Left renal pelvis (tissue), 4 donors: ENCODE results near the gene TOMM40L. TPM values are rescaled to one million over a fixed set of nuclear protein-coding genes. Genes with fewer than 3 reads are reported as not detected.
"Not testable (repeated sequence)": the region's sequence is repeated elsewhere in the genome, so short reads cannot be mapped to it uniquely, and the experiment has no call there.

Source experiments
- DNase-seq, 4 donors: peaks; one replicate each; pipeline ENCODE4 v3.0.0-alpha.2; 2013; ENCODE audit warnings: low read depth in 4 of 4, low spot score in 3 of 4
- polyA plus RNA-seq, 4 donors: library from polyadenylated mRNA; unstranded; fragments of 120-200 nt; gene quantifications; one replicate each; pipeline ENCODE4 v1.2.1, GENCODE V29; 2013; ENCODE audit not compliant: insufficient read length in 4 of 4

The TOMM40L gene
- polyA plus RNA-seq, 4 donors, result 9.9 to 15.4 (median 14.2) TPM

DNA sequence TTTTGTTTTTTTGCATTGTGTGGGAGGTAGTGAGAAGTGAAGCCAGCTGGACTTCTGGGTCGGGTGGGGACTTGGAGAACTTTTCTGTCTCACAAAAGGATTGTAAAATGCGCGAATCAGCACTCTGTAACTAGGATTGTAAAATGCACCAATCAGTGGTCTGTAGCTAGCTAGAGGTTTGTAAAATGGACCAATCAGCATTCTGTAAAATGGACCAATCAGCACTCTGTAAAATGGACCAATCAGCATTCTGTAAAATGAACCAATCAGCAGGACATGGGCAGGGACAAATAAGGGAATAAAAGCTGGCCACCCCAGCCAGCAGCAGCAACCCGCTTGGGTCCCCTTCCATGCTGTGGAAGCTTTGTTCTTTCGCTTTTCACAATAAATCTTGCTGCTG, 24.2 kb downstream of the TOMM40L start:
- not testable (repeated sequence) for DNase-seq

DNA sequence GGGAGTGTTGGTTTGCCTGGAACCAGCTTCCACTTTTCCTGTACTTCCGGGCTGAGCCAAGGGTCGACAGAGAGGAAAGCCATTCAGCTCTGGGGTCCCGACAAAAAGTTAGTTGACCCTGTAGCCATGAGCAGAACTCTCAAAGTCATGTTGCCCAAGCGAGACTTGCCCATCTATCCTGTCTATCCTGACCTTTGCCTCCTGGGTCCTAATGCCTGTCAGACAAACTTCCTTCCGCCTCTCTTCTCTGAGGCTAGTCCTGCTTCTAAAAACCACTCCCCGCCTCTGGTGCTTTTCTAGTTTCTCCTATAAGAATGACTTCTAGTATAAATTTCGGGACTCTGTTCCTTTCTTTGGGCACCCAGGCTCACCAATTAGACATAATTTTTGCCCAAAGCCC, 25.0 kb downstream of the TOMM40L start:
- no peak for DNase-seq

DNA sequence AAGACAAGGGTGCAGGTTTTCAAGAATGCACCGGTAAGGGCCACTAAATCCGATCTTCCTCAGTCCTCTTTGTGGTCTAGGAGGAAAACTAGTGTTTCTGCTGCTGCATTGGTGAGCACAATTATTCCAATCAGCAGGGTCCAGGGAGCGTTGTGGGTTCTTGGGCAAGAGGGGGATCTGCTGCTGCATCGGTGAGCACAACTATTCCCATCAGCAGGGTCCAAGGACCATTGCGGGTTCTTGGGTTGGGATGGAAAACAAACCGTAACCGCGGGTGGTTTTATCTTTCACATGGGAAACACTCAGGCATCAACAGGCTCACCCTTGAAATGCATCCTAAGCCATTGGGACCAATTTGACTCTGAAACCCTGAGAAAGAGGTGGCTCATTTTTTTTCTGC, 25.7 kb downstream of the TOMM40L start:
- no peak for DNase-seq

DNA sequence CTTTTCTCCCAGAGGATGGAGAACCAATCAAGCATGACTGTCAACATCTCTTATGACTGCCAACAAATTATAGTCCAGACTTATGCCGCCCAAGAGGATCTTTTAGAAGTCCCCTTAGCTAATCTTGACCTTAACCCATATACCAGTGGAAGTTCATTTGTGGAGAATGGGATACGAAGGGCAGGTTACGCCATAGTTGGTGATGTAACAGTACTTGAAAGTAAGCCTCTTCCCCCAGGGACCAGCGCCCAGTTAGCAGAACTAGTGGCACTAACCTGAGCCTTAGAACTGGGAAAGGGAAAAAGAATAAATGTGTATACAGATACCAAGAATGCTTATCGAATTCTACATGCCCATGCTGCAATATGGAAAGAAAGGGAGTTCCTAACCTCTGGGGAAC, 29.4 kb downstream of the TOMM40L start:
- DNase-seq, result not testable (repeated sequence)

DNA sequence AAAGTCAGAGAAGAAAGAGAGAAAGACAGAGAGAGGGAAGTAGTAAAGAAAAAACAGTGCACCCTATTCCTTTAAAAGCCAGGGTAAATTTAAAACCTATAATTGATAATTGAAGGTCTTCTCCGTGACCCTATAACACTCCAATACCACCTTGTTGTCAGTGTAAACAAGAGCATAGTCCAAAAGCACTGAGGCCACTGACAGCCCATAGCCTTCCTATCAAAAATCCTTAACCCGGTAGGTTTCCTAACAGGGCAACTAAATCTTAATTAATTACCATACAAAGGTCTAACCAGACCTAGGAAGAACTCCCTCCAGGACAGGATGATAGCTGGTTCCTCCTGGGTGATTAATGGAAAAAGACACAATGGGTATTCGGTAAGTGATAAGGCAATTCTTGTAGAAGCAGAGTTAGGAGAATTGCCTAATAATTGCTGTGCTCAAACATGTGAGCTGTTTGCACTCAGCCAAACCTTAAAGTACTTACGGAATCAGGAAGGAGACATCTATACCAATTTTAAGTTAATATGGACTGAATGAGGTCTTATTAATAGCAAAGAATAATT, 30.2 kb downstream of the TOMM40L start:
- DNase-seq, result not testable (repeated sequence)

DNA sequence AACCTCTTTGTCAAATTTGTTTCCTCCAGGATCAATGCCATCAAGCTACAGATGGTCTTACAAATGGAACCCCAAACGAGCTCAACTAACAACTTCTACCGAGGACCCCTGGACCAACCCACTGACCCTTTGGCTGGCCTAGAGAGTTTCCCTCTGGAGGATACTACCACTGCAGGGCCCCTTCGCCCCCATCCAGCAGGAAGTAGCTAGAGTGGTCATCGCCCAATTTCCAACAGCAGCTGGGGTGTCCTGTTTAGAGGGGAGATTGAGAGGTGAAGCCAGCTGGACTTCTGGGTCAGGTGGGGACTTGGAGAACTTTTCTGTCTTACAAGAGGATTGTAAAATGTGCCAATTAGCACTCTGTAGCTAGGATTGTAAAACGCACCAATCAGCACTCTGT, 31.2 kb downstream of the TOMM40L start:
- DNase-seq, result not testable (repeated sequence)

DNA sequence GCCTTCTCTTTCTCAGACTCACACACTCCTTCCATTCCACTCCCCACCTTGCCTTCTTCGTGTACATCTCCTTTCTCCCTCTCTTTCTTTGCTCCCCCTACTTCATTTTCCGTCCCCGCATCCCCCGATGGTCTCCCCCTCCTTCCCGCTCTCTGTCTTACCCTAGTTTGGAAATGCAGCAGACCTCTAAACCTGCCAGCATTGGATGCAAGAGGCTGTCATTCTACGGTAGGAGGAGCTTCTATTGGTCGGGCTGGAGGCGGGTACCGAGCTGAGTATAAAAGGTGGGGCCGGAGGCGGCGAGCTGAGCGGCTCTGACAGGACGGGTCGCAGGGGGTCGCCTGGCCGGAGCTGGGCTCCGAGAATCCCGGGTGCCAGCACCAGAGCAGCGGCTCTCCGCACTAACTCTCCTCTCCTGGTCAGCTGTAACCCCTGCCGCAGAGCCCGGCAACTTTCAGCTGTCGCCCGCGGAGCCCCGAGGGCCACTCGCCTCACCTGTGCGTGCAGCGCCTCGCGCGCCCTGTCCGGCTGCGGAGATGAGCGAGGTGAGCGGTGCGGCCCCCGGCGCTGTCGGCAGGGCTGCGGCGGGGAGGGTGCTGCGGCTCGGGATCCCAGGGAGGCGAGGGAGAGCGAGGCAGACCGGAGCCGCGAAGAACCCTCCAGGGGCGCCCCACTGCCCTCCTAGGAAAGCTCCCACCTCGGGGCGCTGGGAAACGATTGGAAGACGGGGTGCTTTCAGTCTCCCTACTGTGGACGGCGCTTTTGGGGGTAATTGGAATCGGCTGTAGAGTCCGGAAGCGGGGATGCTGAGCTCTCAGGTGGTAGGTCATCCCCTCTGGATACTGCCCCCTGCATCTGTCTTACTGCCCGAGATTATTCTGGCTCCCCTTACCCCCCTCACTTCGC, 32.8 kb downstream of the TOMM40L start, which contains the start of gene PCP4L1:
Gene PCP4L1 (plus strand): TSS at position 307 of the 906 bp plus-strand sequence. CDS start 230 bp downstream, at position 537.
- DNase-seq, result peak in 3 of 4 donors; percentile 38 to 52 (median 48)

DNA sequence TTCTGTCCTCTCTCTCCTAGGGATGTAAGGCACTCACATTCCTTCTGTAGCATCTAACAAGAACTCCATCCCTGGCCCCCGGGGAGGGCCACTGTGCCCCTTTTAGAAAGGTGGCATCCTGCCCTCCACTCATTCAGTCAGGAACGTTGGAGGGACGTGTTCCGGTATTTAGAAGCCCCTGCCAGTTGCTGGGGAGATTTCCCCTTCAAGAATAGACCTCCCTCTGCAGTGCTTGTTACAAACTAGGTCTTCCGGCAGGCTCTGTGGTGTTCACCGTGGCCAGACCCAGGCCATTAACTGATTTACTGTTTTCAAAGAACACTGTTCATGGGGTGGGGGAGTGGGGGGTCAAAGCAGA, 33.5 kb downstream of the TOMM40L start:
- no peak for DNase-seq

DNA sequence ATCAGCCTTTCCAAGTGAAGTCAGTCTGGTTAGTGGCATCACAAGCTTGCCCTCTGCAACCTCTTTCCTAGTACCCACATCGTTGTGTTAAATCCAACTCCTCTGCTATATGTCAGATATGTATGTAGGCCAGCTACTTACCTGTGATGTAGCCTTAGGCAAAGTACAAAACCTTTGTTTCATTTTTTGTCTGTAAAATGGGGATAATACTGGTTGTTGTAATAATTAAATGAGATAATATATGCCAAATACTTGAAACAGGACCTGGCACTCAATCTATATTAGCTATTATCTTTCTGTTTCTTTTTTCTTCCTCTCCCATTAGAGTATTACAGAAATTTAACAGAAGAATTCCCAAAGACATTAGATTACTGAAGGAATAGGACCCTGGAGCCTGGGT, 33.9 kb downstream of the TOMM40L start:
- DNase-seq, result no peak

DNA sequence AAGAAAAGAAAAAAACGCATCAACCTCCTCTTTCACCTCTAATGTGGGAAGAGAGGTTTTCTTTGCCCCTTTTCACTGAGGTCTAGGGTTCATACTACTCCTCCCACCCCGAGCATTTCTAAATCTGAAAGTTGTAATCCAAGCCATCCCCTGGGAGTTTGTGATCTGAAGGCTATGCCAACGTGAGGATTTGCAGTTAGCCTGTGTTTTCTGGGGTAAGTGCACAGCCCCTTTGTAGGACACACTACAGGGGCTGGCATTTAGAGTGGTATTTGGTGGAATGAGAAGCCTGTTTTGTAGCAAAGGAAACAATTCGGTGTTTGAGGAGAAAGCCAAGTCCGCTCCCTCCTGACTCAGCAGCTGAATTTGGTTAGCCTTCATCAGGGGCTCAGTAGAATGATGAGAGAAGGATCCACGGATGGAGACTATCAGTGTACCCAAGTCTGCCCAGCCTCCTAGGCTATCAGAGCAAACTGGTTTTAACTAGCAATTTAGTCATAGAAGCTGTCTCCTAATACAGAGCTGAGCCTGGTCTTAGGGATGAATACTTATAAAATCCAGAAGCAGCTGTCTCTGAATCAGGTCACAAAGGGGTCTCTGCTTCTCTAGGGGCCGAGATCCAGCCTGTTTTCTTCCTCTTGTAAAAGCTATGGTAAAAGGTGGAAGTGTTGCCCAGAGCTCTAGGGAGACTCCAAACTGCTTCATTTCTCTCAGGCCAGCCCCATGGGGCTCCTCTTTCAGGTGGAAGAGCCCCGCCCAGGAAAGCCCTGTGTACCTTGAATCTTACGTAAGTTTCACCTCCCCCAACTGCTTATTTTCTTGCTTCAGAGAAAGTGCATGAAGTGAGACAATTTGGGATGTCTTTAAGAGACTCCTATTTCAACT, 34.8 kb downstream of the TOMM40L start:
- DNase-seq, result no peak

DNA sequence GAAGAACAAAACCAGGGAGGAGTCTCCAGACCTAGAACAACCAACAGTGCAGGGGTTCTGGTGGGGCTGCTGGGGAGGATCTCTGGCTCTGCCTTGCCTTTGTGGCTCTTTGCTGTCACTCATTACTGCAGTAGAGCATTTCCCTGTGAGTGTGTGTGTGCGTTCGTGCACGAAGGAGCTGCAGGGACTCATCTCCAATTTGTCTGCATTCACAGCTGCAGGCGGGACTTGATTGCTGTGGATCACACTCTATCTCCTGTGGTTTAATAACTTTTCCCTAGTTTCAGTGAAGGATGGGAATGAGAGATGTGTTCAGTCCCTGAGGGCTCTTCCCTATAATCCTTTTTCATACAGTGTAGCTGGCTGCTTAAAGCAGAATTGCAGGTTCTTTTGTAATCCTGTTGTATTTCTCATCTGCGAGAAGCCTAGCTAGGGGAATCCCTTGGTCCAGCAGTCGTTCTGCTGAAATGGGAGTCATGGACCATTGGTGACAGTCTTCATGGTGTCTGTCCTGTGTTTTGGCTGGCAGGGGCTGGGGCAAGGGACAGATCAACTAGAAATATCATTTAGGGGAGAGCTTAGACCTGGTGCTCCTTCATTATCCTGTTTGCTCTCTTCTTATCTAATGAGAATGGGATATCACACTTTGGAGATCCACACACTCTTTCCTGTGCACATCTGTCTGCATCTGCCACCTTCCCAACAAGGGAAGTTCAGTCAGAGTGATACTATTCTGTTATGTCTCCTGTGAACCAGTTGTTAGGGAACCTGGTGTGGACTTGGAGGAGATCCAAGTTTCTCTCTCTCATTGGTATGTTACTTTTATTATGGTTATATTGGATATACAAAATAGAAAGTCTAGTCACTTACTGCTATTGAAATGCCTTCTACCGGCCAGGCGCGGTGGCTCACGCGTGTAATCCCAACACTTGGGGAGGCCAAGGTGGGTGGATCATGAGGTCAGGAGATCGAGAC, 35.7 kb downstream of the TOMM40L start:
- DNase-seq, result no peak

DNA sequence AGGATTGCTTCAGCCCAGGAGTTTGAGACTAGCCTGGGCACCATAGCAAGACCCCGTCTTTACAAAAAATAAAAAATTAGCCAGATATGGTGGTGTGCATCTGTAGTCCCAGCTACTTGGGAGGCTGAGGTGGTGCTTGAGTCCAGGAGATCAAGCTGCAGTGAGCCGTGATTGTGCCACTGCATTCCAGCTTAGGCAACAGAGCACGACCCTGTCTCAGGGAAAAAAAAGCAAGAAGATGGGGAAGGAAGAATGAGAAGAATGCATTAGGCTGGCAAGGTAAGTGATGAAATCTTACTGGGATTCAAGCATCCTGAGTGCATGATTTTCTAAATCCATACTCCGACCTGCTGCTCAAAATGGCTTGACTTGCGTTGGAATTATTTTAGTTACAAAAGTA, 39.4 kb downstream of the TOMM40L start:
- no peak for DNase-seq

DNA sequence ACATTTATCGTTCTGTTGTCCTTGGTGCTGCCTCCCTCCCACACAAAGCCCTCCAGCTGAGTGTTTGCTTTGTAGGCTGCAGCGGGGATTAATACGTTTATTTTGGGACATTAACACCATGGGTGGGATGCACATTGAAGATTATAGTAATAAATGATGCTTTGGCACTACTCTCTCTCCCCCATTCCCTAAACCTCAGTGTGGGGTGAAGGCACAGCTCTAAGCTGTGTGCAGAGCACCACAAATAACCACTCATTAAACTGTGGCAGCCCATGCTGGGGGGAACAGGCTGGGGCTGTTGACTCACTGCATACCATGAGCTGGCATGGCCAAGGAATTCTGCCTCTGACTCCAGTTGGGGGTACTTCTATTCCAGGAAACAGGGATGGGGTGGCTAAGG, 40.3 kb downstream of the TOMM40L start:
- no peak for DNase-seq

DNA sequence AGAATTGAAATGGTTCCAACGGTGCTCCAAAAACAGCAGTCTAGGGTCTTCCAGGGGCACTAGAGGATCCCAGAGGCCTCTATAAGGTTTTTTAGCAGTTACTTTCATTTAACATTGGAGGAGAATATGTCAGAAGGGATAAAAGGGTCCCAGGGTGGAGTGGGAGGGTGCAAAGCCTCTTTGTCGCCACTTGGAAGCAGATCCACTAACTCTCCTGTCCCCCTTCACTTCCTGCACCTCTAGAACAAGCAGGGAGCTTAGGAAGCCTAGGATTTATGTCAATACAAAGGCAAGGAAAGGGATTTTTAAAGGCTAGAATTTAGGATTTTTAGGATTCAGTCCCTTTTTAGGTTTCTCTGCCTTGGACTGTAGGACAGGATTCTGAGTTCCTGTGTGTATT, 41.0 kb downstream of the TOMM40L start:
- DNase-seq, result no peak

DNA sequence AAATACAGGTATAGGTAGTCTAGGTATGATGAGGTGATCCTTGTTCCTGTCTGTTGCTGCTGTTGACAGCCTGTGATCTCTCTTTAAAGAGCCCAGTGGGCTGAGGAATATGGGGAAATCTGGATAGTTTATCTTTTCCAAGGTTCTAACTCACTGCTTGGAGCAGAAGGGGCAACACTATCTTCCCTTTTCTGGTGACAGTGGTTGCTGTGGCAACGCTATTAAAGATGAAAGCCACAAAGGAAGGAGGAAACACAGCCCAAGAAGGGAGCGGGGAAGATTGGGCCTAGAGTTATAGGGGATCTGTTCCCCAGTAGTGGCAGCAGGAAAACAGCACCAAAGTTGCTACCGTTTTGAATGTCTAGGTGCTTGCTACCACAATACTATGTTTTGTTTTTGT, 41.5 kb downstream of the TOMM40L start:
- no peak for DNase-seq

DNA sequence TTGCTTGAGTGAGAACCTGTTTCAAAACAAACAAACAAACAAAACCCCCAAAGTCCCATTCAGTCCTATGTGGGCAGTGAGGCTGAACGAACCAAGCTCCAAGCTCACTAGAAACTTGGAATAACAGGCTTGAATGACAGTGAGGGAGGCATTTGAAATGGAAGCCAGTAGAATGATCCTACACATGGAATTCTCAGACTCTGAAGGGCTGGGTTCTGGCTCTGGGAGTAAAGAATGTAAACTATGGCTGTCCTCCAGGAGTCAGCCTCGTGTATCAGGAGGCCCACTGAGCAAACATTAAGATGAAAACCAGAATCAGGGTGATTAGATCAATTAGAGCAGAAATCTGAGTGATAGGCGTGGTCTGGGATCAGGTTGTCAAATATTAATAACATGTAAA, 47.5 kb downstream of the TOMM40L start:
- DNase-seq, result no peak

DNA sequence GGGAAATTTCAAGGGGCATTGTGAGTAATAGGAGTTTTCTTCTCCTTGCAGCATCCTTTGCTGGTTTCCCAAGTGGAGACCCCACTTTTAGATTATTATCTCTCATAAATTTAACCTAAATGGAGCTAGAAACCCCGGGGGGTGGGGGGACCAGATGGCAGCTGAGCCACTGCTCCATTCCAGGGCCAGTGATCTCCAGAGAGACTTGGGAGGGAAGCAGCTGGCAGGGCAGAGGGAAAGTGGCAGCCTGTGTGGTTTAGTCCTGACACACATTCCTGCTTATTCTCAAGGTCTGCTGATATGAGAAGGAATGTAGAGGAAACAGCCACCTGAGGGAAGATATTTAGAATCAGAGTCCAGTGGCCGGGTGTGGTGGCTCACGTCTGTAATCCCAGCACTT, 49.0 kb downstream of the TOMM40L start:
- DNase-seq, result no peak
